Activated naive CD8-positive, alpha-beta T cell treated with anti-CD3 and anti-CD28 coated beads, Interleukin-2, amount 50 U/mL, for 16 hours (primary cell): Measurements from ENCODE around the gene NDUFA12.

ENCODE experiments used
- DNase-seq: peaks from one replicate; pipeline ENCODE4 v3.0.0-alpha.2; 2020; ENCODE audit warnings: low read depth, low spot score

The NDUFA12 gene

GRCh38 chr12:94980577-94980976 lies 22.9 kb downstream of the NDUFA12 start:
- DNase-seq = no peak

DNA sequence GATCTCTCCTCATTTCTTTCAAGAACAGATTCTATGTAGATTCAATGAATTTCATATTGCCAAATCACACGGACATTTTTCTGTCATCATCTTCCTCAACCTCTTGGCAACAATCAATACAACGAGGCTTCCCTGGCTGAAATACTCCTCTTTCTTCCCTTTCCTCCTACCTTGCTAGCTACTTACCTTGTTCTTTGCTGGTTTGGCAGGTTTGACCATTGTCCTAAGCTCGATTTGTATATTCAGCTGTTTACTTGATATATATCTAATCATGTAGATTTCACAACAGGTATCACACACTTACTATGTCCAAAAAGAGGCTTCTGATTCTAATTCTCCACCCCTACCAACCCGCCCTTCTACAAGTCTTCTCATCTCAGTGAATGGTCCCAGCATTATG lies 23.6 kb downstream of the NDUFA12 start:
- DNase-seq = no peak

DNA sequence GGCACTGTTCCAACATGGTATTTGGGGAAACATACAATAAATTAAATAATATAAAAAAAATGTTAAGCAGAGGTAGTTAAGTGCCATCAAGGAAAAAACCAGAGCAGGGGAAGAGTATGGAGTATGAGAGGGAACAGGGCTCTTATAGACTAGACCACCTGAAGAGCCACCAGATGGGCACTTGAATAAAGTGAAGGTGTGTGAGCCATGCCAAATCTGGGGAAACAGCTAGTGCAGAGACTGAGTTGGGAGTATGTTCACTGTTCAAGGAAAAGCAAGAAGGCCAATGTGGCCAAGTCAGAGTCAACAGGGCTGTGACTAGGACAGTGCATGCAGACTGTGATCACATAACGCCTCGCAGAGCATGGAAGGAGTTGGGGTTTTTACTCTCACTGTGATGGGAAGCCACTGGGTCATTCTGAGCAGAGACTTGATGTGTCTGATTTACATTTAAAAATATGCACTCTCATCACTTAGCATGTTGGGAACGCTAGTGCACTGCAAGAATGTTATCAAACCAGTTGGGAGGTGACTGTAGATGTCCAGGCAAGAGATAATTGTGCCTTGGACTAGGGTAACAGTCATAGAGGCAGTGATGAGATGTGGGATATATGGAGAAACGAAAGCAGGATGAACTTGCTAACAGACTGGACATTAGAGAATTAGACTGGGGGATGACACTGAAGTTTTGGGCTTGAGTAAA lies 25.6 kb downstream of the NDUFA12 start:
- no peak for DNase-seq

- DNase-seq = no peak
These were observed 30.3 kb downstream of the NDUFA12 start for GRCh38 chr12:94973221-94973620.

DNA sequence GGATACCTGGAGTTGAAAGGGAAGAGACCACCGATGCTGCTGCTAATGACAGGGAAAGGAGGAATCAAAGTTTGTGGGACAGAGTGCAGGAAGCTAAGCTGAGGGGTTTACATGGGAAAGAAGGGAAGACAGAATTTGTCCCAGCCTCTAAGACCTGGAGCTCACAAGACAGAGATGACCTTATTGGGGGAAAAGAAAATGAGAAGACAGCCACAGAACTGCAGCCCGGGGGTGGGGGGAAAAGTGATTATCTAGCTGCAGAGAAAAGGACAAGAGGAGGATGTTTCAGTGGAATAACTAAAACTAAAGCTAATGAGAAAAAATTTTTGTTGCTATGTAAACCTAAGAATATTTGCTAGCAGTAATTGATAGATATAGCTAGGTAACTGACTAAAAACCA lies 30.7 kb downstream of the NDUFA12 start:
- no peak for DNase-seq

DNA sequence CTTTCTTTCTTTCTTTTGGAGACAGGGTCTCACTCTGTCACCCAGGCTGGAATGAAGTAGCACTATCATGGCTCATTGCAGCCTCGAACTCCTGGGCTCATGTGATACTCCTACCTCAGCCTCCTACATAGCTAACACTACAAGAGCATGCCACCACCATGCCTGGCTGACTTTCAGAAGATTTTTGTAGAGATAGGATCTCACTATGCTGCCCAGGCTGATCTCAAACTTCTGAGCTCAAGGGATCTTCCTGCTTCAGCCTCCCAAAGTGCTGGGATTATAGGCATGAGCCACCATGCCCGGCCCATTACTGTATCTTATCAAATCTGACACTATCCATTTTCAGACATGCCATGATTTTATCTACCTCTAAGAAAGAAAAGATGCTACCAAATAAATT lies 31.6 kb downstream of the NDUFA12 start:
- DNase-seq = no peak

DNA sequence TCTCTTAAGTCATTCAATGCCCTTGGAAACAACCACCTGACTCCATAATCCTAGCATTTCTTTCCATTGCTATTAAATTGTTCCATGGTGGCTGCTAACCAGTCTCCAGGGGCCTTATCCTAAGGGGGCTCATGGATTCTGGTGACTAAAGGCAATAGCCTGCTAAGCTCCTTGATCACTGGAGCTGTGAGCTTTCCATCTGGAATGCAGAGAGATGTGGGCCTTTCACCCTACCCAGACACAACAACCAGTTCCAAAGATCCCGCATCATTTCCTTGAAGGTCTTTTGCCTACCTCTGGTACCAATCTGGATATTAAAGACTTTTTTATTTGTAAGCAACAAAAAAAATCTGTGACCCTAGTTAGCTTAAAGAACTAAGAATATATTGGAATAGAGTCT lies 32.9 kb downstream of the NDUFA12 start:
- no peak for DNase-seq

DNA sequence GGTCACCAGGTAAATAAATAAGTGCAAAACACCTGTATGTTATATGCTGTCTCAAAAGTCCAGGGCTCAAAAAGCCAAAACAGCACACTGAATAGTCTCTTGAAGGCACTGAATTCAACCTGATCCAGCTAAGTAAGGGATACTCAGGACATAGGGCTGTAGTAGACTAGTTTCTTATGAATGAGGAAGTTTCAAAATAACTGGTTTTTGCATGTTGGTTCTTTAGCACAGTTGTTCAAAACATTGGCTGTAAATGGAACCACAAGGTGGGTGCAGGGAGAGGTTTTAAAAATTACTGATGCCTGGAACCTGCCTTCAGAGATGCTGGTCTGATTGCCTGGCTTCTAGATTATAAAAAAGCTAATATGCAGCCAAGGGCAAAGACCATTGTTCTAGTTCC lies 34.1 kb downstream of the NDUFA12 start:
- no peak for DNase-seq

GRCh38 chr12:94965982-94966630 lies 37.4 kb downstream of the NDUFA12 start:
- DNase-seq = no peak

GRCh38 chr12:94963649-94964048 lies 39.8 kb downstream of the NDUFA12 start:
- DNase-seq = no peak

- no peak for DNase-seq
These were observed 40.8 kb downstream of the NDUFA12 start for GRCh38 chr12:94962670-94963069.

- no peak for DNase-seq
These were observed 41.6 kb downstream of the NDUFA12 start for GRCh38 chr12:94961911-94962310.

DNA sequence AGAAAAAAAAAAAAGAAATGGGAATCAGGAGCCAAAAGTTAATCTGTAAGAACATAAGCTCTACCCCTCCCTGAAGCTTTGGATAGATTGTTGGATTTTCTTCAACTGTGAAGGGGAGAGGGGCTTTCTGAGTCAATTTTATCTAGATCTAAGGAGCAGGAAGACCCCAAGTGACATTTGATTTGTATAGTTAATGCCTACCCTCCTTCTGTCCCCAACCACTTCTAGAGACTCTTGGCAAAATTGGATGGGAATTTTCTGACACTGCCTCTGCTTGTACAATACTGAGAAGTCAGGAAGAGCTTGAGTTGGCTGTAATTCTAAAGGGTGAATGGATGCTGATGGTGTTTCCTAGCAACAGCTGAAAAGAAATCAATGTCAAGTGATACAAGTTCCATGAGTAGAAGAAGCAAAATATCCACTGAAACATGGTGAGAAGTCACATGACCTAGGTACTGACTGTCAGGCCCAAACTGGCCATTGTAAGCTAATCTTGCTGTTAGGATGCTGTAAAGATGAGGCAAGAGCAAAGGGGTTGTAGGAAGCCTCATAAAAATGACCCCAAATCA lies 42.2 kb downstream of the NDUFA12 start:
- DNase-seq = no peak

DNA sequence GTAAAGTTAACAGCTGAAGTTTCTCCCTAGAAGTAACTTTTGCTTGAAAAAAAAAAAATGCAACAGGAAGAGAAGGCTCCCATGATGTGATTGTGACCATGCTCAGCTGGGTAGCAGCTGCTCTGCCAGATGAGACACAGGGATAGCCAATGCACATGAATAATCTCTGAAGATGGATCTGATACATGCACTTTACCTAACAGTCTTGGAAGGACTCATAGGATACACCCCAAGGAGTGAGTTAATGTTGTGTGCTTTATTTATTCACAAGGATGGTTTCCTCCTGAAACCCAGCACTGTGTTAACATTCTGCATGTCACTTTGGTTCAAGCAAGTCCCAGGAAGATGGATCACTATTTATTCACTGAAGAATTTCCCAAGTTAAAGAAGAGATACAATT lies 46.5 kb downstream of the NDUFA12 start:
- DNase-seq = no peak

DNA sequence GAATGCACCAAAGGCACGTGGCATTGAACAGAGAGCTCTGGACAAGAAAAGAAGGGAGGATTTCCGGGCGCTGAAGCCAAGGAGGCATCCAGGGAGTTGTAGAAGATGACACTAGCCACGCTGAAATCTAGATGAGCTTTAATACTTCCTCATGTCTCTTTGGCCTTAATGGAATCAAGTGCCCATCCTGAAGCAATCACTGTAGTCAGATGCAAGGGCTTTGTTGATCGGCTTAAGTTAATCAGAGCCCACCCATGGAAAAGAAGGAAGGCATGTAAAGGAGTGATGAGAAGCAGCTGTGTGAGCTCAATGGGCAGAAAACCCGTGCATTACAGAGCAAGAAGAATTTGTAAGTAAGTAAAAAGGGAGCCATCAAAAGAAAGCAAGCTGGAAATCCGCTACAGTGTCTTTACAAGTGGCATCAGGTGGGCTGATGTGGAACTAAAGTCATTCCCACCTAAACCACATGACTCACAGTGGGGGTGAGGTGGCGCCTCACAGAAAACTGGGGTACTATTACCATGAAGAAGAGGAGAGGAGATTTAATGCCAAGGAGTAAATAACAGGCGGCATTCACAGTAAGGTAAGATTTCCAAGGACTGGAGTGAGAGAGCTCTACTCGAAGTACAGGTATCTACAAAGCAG lies 48.4 kb downstream of the NDUFA12 start:
- DNase-seq = no peak

- no peak for DNase-seq
These were observed 49.3 kb downstream of the NDUFA12 start for GRCh38 chr12:94954029-94954685.

GRCh38 chr12:94952325-94952724 lies 51.2 kb downstream of the NDUFA12 start:
- no peak for DNase-seq

DNA sequence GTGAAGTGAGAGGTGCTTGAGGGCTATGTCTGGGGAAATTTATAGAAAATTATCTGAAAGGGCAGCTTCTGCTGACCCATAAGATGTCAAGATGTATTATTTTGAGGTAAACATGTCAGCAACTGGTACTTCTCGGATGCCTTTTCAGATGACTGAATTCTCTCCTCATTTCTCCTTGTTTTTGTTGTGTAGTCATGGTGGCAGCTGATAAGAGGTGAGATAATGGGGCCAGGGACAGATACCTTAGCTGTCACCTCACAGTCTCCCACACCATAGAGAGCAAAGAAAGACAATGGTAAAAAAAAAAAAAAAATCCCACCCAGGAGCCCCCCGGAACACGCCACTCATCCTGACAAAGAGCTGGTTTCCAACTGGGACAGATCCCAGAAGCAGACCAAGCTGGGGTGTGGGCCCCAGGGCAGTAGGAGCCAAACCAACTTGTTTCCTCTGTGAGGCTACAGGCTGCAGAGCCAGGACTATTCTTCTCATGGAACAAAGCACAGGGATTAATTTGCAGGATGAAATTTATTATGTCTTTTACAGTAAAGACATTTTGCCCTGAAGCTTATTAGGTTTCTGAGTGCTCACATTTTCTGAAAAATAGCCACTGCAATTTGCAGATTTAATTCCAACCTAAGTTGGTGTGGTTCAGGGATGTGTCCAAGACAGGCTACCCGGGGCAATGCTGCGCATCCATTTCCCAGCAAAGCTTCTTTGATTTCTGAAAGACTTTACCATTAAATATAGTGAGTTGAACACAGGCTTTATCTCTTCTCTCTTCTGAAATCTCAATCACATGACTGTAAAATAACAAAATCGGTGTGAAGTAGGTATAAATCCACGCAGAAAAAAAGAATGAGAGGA lies 52.2 kb downstream of the NDUFA12 start:
- DNase-seq = no peak

DNA sequence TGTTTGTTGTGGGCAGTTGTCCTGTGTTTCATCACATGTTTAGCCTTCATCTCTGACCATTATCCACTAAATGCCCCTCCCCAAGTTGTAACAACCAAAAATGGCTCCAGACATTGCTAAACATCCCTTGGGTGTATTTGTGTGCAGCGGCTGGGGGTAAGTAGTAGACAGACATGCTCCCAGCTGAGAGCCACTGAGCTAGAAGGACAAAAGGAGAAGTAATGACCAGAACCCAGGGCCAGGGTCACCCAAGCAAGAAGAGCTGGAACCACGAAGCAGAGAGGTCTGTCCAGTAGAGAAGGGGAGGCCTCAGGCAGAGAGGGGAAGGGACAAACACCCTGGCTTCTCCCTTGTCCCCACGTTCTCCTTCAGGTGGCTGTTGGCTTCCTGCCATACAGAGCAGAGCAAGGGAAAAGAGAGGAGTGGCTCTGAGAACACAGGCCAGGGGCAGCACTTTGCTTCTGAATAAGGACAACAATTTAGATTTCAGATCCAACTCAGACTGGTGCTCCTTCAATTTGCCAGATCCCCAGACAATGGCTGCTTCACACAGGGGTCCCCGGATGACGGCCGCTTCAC lies 55.2 kb downstream of the NDUFA12 start:
- DNase-seq = no peak

DNA sequence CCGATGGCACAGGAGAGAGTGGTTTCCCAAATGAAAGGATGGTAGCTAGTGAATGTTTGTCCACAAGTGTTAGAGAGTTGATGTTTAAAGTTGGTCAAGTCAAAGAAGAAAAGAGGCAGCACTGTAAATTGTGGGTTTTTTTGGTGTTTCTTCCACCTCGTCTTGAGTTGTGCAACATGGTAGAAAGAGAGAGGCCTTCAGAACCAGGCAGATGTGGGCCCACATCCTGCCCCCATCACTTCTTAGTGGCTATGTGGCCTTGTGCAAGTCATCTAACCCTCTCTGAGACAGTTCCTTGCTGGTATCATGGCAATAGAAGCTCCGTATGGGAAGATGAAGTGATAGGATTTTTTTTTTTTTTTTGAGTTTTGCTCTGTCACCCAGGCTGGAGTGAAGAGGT lies 60.8 kb downstream of the NDUFA12 start:
- no peak for DNase-seq

GRCh38 chr12:94941440-94941862 lies 62.0 kb downstream of the NDUFA12 start:
- no peak for DNase-seq
